ENCODE data around the gene SETMAR.

Gene SETMAR

DNA sequence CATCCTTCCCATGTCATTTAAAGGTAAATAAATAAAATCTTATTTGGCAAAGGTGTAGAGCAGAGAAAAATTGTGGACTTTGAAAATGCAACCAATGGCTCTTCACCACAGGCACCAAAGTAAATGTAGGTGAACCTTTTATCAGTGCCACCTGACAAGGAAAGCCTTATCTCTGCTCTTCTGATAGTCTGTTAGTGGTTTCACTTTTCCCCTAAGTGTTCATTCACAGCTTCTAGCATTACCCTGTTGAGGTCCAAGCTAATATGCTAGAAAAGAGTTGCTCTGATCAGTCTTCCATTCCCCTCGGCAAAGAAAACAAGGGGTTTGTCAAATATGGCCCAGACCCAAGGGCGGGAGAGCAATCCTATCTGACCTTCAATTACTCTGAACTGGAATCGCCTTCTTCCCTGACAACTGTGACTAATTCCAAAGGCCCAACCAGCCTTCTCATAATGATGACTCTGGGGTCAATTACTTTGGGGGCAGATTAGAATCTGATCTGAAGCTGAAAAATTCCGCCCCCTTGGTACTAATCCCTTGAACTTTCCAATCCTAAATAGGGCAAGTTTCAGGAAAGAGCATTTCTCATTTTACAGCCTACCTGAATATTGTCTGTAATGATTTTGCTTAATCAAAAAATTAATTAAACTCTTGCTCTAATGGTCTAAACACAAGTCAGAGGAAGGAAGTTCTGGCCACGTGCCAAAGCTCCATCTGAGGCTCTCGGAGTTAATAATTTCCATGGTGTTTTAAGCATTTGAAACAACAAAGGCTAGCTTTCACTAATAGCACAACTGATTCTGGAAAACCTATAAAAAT lies 52.4 kb downstream of the SETMAR start:
- no peak for DNase-seq

DNA sequence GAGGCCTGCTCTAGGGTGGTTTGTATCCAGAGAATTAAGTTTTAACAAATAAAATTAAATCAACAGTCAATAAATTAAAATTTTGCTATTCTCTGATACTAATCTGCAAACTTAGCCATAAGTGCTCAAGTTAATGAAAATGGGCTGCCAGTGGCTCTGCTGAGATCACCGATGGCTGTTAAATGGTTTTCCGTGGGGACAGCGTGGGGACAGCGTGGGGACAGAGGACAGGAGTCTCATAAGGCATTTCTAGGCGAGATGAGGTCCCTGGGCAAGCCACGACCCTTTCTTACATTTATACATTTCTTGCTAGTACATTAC lies 53.0 kb downstream of the SETMAR start:
- DNase-seq: no peak

DNA sequence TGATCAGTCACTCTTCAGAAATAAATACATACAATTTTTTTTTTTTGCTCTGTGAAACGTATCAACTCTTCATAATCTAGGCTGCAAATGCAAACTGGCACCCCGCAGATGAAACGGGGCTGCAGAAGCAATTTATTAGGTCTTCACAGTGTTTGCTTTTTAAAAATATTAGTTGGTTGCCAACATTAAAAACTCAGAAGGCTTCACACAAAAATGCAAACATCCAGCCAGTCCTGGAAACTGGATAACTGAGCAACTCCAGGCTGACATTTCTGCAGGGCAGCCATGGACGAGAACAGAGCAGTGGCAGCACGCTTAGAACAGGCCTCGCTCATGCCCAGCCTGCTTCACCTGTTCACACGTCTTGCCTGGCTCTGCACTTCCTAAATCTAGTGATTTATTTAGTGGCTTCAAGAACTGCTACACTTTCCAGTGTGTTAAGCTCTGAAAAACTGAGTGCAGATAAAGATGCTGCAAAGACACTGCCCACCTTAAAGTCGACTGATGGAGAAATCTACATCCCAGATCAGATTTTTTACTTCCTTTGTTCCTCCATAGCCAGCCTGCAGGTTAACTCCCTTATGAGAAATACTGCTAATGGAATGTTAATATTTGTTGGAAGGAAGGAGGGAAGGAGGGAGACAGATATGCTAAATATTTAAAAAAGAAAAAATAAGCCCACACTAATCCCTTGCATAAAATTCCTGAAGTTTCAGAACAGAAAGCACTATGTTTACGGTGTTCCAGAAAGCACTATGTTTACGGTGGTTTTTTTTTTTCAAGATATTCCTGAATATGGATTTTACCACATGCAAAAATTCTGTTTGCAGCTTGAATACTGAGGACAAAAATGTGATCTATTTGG lies 53.6 kb downstream of the SETMAR start:
- DNase-seq: no peak

DNA sequence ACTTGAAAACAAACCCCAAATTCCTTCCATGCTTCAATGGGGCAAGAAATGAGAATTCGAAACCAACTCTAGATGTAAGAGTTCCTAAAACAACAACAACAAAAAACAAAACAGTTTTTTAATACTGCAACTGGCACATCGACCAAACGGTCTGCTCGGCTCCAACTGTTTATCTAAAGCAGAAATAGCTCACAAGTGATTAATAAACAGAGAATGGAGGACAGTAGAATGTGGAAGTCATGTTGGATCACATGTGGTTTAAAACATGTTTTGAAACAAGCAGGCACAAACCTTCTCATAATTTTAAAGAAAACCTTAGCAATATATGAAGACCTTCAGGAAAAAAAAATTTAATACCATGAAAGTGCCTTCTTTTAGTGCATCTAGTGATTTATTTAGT lies 55.1 kb downstream of the SETMAR start:
- no peak for DNase-seq

DNA sequence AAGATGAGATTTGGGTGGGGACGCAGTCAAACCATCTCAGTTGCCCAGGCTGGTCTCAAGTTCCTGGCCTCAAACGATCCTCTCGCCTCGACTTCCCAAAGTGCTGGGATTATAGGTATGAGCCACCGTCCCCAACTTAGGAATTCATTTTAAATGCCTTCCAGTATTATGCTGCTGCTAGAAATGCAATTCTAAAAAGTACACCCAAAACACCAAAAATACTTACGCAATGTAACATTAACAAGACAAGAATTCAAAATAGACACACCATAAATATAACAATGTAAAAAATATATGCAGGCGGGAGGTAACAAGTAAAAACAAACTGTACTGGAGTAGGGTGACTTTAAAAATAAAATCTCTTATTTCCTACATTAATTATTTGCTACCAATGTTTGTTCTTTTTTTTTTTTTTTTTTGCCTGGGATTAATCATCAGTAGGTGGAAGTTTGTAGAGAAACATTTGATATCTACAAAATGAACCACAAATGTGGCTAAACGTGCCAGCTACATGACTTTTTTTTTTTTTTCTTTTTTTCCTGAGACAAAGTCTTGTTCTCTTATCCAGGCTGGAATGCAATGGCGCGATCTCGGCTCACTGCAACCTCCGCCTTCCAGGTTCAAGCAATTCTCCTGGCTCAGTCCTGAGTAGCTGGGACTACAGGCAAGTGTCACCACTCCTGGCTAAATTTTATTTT lies 56.8 kb downstream of the SETMAR start:
- no peak for DNase-seq

DNA sequence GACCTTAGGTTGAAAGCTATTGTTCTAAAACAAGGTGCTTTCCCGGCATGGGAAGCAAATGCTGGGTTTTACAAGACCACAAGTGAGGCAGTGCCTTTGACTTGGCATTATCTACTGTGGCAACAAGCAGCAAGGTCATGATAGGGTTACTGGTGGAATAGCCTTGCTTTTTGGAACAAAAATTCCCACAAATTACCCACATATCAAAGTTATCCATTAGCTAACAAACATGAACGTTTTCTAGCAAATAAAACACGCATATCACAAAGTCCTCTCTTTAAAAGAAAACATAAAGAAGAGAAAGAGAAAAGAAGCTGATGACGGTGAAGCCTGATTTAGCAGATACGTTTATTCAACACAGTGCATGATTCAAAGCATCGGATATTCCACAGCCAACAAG lies 57.6 kb downstream of the SETMAR start:
- no peak for DNase-seq

DNA sequence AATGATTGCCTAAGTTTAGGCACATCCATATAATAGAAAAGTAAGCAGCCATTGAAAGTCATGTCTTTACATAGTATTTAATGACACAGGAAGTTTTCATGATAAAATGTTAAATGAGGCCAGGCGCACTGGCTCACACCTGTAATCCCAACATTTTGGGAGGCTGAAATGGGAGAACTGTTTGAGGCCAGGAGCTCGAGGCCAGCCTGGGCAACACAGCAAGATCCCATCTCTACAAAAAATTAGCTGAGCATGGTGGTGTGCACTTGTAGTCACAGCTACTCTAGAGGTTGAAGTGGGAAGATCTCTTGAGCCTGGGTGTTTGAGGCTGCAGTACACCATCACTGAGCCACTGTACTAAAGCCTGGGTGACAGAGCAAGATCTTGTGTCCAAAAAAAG lies 59.4 kb downstream of the SETMAR start:
- DNase-seq: no peak

Data from NCI-H748 treated with DMSO at 0.1 percent for 48 hours (cell line).